CD4-positive, alpha-beta T cell treated with Interleukin-4 for 1 hour (primary cell): Measurements from ENCODE around the gene MAPKAPK2.
"Not testable (repeated sequence)": the region's sequence is repeated elsewhere in the genome, so short reads cannot be mapped to it uniquely, and the experiment has no call there.

Experiments
- DNase-seq, 2 donors: peaks; one replicate each; pipeline ENCODE4 v3.0.0-alpha.2; 2020 to 2022

Gene MAPKAPK2

GRCh38 chr1:206684478-206685333 is at the start of gene MAPKAPK2:
MAPKAPK2 (plus strand) TSS chr1:206684905; CDS start chr1:206685230, 325 bp downstream.
- peak; percentile 75 to 77 for DNase-seq

- peak; percentile 89 for DNase-seq
Measured at GRCh38 chr1:206635080-206635977, 49.4 kb upstream of the MAPKAPK2 start, which contains the start of gene DYRK3. DYRK3 (plus strand) TSS chr1:206635536; CDS start chr1:206635704, 168 bp downstream.

GRCh38 chr1:206635978-206636345 is 48.7 kb upstream of the MAPKAPK2 start:
- no peak for DNase-seq

- no peak for DNase-seq
Measured at GRCh38 chr1:206636671-206637070, 48.0 kb upstream of the MAPKAPK2 start.

GRCh38 chr1:206637605-206638004 is 47.1 kb upstream of the MAPKAPK2 start:
- DNase-seq: no peak

GRCh38 chr1:206642074-206642473 is 42.6 kb upstream of the MAPKAPK2 start:
- DNase-seq: not testable (repeated sequence)

- no peak for DNase-seq
Measured at GRCh38 chr1:206643118-206643698, 41.5 kb upstream of the MAPKAPK2 start.

GRCh38 chr1:206646504-206646903 is 38.2 kb upstream of the MAPKAPK2 start:
- DNase-seq: no peak

GRCh38 chr1:206647224-206647623 is 37.5 kb upstream of the MAPKAPK2 start:
- no peak for DNase-seq

GRCh38 chr1:206649261-206649921 is 35.3 kb upstream of the MAPKAPK2 start:
- no peak for DNase-seq

- DNase-seq: no peak
Measured at GRCh38 chr1:206651014-206651413, 33.7 kb upstream of the MAPKAPK2 start.

- DNase-seq: no peak
Measured at GRCh38 chr1:206651958-206652890, 32.5 kb upstream of the MAPKAPK2 start.

- no peak for DNase-seq
Measured at GRCh38 chr1:206653715-206654459, 30.8 kb upstream of the MAPKAPK2 start.

- no peak for DNase-seq
Measured at GRCh38 chr1:206654828-206655227, 29.9 kb upstream of the MAPKAPK2 start.

- no peak for DNase-seq
Measured at GRCh38 chr1:206655471-206655882, 29.2 kb upstream of the MAPKAPK2 start.

- no peak for DNase-seq
Measured at GRCh38 chr1:206656936-206657335, 27.8 kb upstream of the MAPKAPK2 start.

- no peak for DNase-seq
Measured at GRCh38 chr1:206657751-206658150, 27.0 kb upstream of the MAPKAPK2 start.

GRCh38 chr1:206658264-206658980 is 26.3 kb upstream of the MAPKAPK2 start:
- peak; percentile 54 to 56 for DNase-seq

GRCh38 chr1:206658981-206659273 is 25.8 kb upstream of the MAPKAPK2 start:
- DNase-seq: no peak

GRCh38 chr1:206660136-206660535 is 24.6 kb upstream of the MAPKAPK2 start:
- DNase-seq: no peak
